ENCODE results near the gene TMEM132A. TPM values are rescaled to one million over a fixed set of nuclear protein-coding genes. Genes with fewer than 3 reads are reported as not detected.

The TMEM132A gene
- total RNA-seq, 1 experiment from 2014 or later, result 95.5 TPM

DNA sequence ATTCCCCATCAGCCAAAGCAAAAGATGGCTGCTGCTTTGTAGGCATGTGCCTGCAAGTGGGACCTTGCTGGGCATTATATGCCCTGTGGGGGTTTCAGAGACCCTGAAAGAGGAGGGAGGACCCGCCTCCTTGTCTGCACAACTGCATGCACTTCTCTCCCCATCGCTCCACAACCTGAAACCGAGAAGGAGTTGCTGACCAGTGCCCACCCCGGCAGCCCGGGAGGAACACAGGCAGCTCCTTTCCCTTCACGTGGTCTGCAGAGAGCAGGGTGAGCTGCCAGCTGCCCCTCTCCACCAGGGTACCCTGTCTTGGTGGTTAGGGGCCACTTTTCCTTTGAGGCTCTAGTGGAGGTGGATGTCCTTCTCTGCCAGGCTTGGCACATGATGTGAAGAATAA, 1.4 kb upstream of the TMEM132A start:
- H3K23ac ChIP-seq (ENCODE audit: insufficient read length, low read depth, low read length), result no peak overlapping the region
- no peak overlapping the region for H2AK5ac ChIP-seq (ENCODE audit: insufficient read length, low read length)
- H3K23me2 ChIP-seq (ENCODE audit: insufficient read length, low read depth, low read length, poor library complexity, severe bottlenecking), result peaks cover 10% of the 10 kb centered on the region
- H3K27ac ChIP-seq (ENCODE audit: insufficient read length, low read depth, low read length), result no peak overlapping the region
- H3K79me1 ChIP-seq (ENCODE audit: insufficient read depth, low read depth, low read length, poor library complexity, severe bottlenecking), result no peaks in the 10 kb centered on the region
- H3K4ac ChIP-seq (ENCODE audit: low read depth, low read length), result no peak overlapping the region
- H3K9me3 ChIP-seq (ENCODE audit: control insufficient read depth, low read depth, low read length), result no peaks in the 10 kb centered on the region
- H3K9ac ChIP-seq (ENCODE audit: extremely low read depth, insufficient read length, low read length), result no peak overlapping the region
- no peak overlapping the region for H2BK5ac ChIP-seq (ENCODE audit: insufficient read length, low read length)
- H3T11ph ChIP-seq (ENCODE audit: low read length), result no peak overlapping the region
- H3K14ac ChIP-seq (ENCODE audit: insufficient read depth, low read length), result no peak overlapping the region
- Mint-ChIP-seq H3K4me1 (peaks cover 20 to 22% of the 10 kb centered on the region in 2 experiments), H3K27me3 (ENCODE audit: low read depth) (peaks cover 7% of the 10 kb centered on the region), H3K36me3 (ENCODE audit: insufficient read depth in 1 of 3, low read depth in 3 of 3) (peaks cover 22 to 46% (median 40%) of the 10 kb centered on the region in 3 experiments; a peak in 6 of 7 replicates), H3K27ac (no peak overlapping the region), H3K4me3 (no peak overlapping the region), H3K9me3 (no peaks in the 10 kb centered on the region)
- no CpG with 5 or more reads among the region's 6 CpGs for WGBS (ENCODE audit: extremely low coverage, insufficient read length, low lambda C conversion rate)
- no peak overlapping the region for H2BK120ac ChIP-seq (ENCODE audit: low read depth, low read length, poor library complexity, severe bottlenecking)
- no peaks in the 10 kb centered on the region for H3K79me2 ChIP-seq (ENCODE audit: insufficient read depth, low read length)
- H3K56ac ChIP-seq (ENCODE audit: insufficient read length, low read depth, low read length), result no peak overlapping the region
- DNase-seq, result no peak
- H3K4me2 ChIP-seq (ENCODE audit: insufficient read depth, insufficient read length, low read length), result no peak overlapping the region
- no peak overlapping the region for H4K91ac ChIP-seq (ENCODE audit: insufficient read length, low read depth, low read length)
- no peak overlapping the region for H2AFZ ChIP-seq (ENCODE audit: low read length)
- H3K27me3 ChIP-seq (ENCODE audit: insufficient read depth, low read length), result no peaks in the 10 kb centered on the region
- H2BK15ac ChIP-seq (ENCODE audit: low read depth, low read length), result no peak overlapping the region
- H3K4me1 ChIP-seq (ENCODE audit: insufficient read depth, low read length), result peaks cover 2% of the 10 kb centered on the region
- no peak overlapping the region for H2BK12ac ChIP-seq (ENCODE audit: insufficient read length, low read depth, low read length)
- H4K20me1 ChIP-seq (ENCODE audit: control insufficient read depth, insufficient read depth, insufficient read length), result no peaks in the 10 kb centered on the region
- no peak overlapping the region for H4K8ac ChIP-seq (replicated peaks; ENCODE audit: insufficient read length, low read depth, low read length)
- H4K5ac ChIP-seq (ENCODE audit: insufficient read length, low read depth, low read length), result no peak overlapping the region
- TF ChIP-seq CTCF (conservative IDR thresholded peaks at IDR 0.05), result no peak
- no peak overlapping the region for H2BK20ac ChIP-seq (ENCODE audit: low read depth, low read length, poor library complexity, severe bottlenecking)
- no peak overlapping the region for H3K18ac ChIP-seq (ENCODE audit: insufficient read length, low read depth, low read length)
